HL-60 (cell line): ENCODE measurements around the gene RPH3AL.

Experiments
- DNase-seq, 2 experiments: peaks; one replicate each; pipeline ENCODE4 v3.0.0-alpha.2; 2010 to 2020; ENCODE audit warnings: low read depth in 1 of 2, low spot score in 1 of 2
- H3K27ac ChIP-seq: fragments of 250-450 bp; sonication (Bioruptor Pico); replicated peaks from 2 replicates; pipeline ENCODE4 v1.5.1; 2020; ENCODE audit warnings: mild to moderate bottlenecking, moderate library complexity
- H3K27me3 ChIP-seq: fragments of 250-450 bp; sonication (Bioruptor Pico); 2 replicates; pipeline ENCODE4 v1.5.1; 2021; ENCODE audit warnings: mild to moderate bottlenecking, moderate library complexity; ENCODE audit not compliant: insufficient read depth, poor library complexity, severe bottlenecking
- H3K4me3 ChIP-seq: replicated peaks from 2 replicates; pipeline ENCODE4 v1.5.1; 2011; ENCODE audit warnings: mild to moderate bottlenecking, control low read depth, low read length; ENCODE audit not compliant: insufficient read depth
- GABPA ChIP-seq: IDR thresholded peaks from 2 replicates; pipeline ENCODE4 v1.6.1; 2012; ENCODE audit warnings: low read depth
- POLR2AphosphoS5 ChIP-seq: IDR thresholded peaks from 2 replicates; pipeline ENCODE4 v1.6.1; 2012; ENCODE audit warnings: low read depth
- SPI1 ChIP-seq: IDR thresholded peaks from 2 replicates; pipeline ENCODE4 v1.6.1; 2012; ENCODE audit warnings: low read depth, mild to moderate bottlenecking, borderline replicate concordance
- TF ChIP-seq, protein P1 (sequence below): IDR thresholded peaks from 2 replicates; pipeline ENCODE4 v1.6.1; 2012; ENCODE audit warnings: low read depth; ENCODE audit not compliant: insufficient replicate concordance
- TF ChIP-seq, protein P2 (sequence below): IDR thresholded peaks from one replicate; pipeline ENCODE4 v1.5.1; 2011; ENCODE audit warnings: low read length, control low read depth, inconsistent platforms; ENCODE audit not compliant: insufficient read depth

Gene RPH3AL

DNA sequence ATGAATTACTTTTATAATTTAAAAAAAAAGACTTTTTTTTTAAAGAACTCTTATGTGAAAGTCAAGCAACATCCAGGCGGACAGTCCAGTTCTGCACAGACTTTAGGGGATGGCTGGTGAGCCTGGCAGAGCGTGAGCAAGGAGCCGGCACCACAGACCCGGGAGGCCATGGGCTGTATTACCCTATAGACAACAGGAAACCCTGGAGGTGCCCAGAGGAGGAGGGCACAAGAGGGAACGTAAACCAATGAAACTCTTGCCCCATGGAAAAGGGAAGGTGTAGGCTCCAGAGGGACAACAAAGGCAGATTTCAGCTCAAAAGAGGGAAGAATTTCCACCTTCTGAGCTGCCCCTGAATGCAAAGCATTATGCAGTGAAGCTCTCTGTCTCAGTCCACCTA, 25.5 kb upstream of the RPH3AL start:
- DNase-seq = no peak
- H3K27me3 ChIP-seq = no peaks in the 10 kb centered on the region
- no peak for TF ChIP-seq GABPA
- TF ChIP-seq, protein P1, sequence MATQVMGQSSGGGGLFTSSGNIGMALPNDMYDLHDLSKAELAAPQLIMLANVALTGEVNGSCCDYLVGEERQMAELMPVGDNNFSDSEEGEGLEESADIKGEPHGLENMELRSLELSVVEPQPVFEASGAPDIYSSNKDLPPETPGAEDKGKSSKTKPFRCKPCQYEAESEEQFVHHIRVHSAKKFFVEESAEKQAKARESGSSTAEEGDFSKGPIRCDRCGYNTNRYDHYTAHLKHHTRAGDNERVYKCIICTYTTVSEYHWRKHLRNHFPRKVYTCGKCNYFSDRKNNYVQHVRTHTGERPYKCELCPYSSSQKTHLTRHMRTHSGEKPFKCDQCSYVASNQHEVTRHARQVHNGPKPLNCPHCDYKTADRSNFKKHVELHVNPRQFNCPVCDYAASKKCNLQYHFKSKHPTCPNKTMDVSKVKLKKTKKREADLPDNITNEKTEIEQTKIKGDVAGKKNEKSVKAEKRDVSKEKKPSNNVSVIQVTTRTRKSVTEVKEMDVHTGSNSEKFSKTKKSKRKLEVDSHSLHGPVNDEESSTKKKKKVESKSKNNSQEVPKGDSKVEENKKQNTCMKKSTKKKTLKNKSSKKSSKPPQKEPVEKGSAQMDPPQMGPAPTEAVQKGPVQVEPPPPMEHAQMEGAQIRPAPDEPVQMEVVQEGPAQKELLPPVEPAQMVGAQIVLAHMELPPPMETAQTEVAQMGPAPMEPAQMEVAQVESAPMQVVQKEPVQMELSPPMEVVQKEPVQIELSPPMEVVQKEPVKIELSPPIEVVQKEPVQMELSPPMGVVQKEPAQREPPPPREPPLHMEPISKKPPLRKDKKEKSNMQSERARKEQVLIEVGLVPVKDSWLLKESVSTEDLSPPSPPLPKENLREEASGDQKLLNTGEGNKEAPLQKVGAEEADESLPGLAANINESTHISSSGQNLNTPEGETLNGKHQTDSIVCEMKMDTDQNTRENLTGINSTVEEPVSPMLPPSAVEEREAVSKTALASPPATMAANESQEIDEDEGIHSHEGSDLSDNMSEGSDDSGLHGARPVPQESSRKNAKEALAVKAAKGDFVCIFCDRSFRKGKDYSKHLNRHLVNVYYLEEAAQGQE = no peak
- TF ChIP-seq, protein P2, sequence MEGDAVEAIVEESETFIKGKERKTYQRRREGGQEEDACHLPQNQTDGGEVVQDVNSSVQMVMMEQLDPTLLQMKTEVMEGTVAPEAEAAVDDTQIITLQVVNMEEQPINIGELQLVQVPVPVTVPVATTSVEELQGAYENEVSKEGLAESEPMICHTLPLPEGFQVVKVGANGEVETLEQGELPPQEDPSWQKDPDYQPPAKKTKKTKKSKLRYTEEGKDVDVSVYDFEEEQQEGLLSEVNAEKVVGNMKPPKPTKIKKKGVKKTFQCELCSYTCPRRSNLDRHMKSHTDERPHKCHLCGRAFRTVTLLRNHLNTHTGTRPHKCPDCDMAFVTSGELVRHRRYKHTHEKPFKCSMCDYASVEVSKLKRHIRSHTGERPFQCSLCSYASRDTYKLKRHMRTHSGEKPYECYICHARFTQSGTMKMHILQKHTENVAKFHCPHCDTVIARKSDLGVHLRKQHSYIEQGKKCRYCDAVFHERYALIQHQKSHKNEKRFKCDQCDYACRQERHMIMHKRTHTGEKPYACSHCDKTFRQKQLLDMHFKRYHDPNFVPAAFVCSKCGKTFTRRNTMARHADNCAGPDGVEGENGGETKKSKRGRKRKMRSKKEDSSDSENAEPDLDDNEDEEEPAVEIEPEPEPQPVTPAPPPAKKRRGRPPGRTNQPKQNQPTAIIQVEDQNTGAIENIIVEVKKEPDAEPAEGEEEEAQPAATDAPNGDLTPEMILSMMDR = no peak
- no peak overlapping the region for H3K4me3 ChIP-seq
- no peak overlapping the region for H3K27ac ChIP-seq

DNA sequence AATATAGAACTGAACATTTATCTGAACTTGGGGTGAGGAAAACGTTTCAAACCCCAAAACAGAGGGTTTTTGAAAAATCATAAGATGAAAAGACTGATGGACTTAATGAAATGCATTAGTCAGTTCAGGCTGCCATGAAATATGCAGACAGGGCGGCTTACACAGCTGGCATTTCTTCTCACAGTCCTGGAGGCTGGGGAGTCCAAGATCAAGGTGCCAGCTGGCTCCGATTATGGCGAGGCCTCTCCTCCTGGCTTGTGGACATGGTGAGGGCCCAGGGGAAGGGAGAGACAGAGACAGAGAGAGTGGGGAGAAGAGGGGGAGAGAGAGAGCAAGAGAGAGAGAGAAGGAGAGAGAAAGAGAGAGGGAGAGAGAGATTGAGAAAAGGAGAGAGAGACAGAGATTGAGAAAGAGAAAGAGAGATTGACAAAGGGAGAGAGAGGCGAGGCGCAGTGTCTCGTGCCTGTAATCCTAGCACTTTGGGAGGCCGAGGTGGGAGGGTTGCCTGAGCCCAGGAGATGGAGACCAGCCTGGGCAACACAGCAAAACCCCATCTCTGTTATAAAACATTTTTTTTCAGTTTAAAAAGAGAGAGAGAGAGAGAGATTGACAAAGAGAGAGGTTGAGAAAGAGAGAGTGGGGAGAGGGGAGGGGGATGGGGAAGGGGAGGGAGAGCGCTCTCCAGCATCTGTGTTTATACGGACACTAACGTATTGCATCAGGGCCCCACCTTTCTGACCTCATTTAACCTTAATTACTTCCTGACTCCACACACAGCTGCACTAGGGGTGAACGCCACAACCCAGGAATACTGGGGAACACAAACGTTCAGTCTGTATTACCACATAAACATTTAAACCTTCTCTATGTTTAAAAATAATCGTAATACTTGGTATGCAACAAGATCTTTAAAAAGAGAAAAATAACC, 24.6 kb upstream of the RPH3AL start:
- TF ChIP-seq, protein P2 = no peak
- no peak for TF ChIP-seq GABPA
- TF ChIP-seq, protein P1 = no peak
- TF ChIP-seq SPI1 = no peak
- TF ChIP-seq POLR2AphosphoS5 = no peak
- no peak overlapping the region for H3K27ac ChIP-seq

DNA sequence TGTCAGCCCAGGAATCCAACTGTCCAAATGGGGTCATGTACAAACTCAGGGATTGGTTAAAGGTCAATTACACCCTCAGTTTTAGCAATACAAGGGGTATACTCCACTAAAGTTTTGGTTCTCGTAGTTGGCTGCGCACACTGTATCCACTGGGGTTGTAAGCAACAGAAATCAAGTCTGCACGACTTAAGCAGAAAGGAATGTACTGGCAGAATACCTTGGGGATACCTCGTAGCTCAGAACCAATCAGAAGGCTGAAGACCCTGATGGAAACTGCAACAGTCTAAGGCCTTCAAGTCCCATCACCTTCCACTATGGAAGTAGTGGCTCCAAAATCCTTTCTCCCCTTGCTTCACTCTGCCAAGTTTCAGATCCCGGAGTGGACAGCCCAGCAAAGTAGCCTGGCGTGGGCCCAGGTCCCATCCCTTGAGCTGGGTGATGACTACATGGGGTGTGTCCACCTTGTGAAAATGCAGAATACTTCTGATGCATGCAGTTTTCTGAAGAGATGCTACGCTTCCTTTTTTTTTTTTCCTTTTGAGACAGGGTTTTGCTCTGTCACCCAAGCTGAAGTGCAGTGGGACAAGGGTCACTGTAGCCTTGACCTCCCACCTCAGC, 21.1 kb upstream of the RPH3AL start:
- no peak overlapping the region for H3K27ac ChIP-seq
- no peak for DNase-seq
- no peaks in the 10 kb centered on the region for H3K27me3 ChIP-seq
- no peak overlapping the region for H3K4me3 ChIP-seq
- TF ChIP-seq, protein P1 = no peak
- TF ChIP-seq SPI1 = no peak
- TF ChIP-seq, protein P2 = no peak
- no peak for TF ChIP-seq POLR2AphosphoS5

More for the DNA sequence above, 24.6 kb upstream of the RPH3AL start:
- no peak for DNase-seq
- no peak overlapping the region for H3K4me3 ChIP-seq
- H3K27me3 ChIP-seq = no peaks in the 10 kb centered on the region
